ENCODE measurements around the gene LIX1L.

LIX1L gene

DNA sequence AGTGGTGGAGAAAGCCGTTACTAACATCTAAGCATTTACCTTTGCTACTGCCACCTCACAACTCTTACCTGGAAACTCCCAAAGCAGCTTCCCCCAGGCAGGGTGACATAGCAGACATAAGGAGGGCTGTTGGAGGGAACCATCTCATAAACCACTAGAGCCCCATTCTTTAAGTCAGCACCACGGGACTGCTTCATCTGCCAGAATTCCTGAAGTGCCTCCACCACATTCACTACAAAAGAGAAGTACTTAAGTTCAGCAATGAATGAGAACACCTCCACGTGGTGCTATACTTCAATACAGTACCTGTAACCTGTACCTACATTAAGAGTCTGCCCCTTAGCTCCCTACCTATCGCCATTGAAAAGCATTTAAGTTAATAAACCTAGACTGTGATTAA lies 10.3 kb downstream of the LIX1L start:
- DNase-seq (ENCODE audit: insufficient read length, low spot score) (no peak), FAIRE-seq (no peak)
- TF ChIP-seq, protein P1, sequence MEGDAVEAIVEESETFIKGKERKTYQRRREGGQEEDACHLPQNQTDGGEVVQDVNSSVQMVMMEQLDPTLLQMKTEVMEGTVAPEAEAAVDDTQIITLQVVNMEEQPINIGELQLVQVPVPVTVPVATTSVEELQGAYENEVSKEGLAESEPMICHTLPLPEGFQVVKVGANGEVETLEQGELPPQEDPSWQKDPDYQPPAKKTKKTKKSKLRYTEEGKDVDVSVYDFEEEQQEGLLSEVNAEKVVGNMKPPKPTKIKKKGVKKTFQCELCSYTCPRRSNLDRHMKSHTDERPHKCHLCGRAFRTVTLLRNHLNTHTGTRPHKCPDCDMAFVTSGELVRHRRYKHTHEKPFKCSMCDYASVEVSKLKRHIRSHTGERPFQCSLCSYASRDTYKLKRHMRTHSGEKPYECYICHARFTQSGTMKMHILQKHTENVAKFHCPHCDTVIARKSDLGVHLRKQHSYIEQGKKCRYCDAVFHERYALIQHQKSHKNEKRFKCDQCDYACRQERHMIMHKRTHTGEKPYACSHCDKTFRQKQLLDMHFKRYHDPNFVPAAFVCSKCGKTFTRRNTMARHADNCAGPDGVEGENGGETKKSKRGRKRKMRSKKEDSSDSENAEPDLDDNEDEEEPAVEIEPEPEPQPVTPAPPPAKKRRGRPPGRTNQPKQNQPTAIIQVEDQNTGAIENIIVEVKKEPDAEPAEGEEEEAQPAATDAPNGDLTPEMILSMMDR (IDR thresholded peaks at IDR 0.05; ENCODE audit: insufficient read depth, missing control alignments): no peak

DNA sequence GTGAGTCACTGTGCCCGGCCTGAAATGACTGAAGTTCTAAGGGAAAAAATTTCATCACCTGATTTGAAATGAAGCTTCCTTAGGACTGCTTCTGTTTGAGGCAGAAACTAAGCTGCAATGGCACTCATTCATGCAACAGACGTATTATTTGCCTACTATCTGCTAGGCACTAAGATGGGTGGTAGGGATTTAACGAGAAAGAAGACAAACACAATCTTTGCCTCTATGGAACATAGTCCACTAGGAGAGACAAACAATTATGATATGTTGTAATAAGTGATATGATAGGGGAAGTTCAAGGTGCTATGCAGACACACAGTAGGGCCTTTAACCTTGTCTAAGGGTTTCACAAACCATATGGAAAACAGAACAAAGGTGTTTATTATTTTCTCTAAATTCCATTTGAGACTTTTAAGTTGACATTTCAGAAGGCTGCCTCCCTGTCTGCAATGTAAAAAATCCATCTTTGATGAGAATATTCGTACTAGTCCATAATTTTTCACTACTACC lies 11.3 kb downstream of the LIX1L start:
- no peak for DNase-seq (ENCODE audit: insufficient read length, low spot score)
- no peak for FAIRE-seq
- TF ChIP-seq, protein P1 (IDR thresholded peaks at IDR 0.05; ENCODE audit: insufficient read depth, missing control alignments): no peak

DNA sequence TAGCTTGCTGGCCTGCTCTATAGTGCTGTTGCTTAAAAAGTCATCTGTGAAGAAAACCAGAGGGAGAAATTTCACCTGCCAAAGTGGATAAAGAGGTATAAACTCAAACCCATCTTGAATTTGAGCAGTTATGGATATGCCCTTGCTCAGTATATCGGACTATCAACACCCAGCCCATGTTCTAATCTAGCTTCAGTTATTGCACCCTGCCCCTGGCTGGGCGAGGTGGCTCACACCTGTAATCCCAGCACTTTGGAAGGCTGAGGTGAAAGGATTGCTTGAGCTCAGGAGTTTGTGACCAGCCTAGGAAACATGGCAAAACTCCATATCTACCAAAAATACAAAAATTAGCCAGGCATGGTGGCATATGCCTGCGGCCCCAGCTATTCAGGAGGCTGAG lies 13.3 kb downstream of the LIX1L start:
- FAIRE-seq (no peak), DNase-seq (ENCODE audit: insufficient read length, low spot score) (no peak)
- TF ChIP-seq, protein P1 (IDR thresholded peaks at IDR 0.05; ENCODE audit: insufficient read depth, missing control alignments): no peak

DNA sequence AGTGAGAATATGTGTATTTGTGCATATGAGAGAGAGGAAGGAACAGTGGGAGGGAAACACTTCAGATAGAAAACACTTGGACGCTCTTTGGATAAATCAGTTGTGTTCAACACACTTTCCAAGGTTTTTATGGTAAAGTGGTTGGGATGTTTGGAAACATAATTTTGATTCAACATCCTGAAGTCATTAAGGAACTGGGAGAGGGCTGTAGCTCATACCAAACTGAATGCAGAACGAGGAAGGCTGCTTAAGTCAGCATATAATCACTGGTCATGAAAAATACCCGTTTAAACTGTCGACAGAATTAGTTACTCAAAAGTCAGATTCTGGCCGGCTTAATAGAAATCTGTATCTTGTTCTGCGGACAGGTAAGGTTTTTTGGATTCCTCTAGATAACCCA lies 14.9 kb downstream of the LIX1L start:
- TF ChIP-seq, protein P1 (IDR thresholded peaks at IDR 0.05; ENCODE audit: insufficient read depth, missing control alignments): no peak
- FAIRE-seq (no peak), DNase-seq (ENCODE audit: insufficient read length, low spot score) (no peak)

DNA sequence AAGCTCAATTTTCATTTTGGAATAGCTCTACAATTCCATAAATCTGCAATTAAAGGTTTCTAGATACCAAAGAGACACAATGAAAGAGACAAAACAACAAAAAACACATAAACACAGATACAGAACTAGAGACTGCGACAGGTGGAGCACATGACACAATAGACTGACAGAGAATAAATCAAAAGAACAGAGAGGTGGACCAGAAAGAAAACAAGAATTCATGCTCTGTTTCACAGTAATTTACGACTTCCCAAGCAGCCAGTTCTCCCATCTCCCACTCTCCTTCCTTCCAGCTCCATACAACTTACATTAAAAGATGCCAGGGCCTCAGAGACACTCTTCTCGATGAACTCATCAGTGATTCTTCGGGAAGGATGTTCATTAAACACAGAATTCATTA lies 15.4 kb downstream of the LIX1L start:
- TF ChIP-seq, protein P1 (IDR thresholded peaks at IDR 0.05; ENCODE audit: insufficient read depth, missing control alignments): no peak
- FAIRE-seq (no peak), DNase-seq (ENCODE audit: insufficient read length, low spot score) (no peak)

DNA sequence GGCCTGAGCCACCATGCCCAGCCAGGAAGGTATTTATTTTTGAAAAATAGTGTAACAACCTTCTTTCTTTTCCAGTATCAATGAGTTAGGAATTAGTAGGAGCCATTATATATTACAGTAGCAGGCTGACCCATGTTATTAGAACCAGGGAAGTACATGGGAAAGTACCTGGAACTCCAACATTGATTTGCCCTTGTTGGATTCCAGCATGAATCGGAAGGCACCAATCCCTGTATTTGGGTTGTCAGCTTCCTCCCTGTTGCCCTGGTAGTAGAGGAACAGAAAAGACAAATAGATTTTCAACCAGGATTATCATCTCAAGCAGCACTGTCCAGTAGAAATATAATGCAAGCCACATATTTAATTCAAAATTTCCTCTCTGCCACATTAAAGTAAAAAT lies 20.4 kb downstream of the LIX1L start:
- no peak for FAIRE-seq
- TF ChIP-seq, protein P1 (IDR thresholded peaks at IDR 0.05; ENCODE audit: insufficient read depth, missing control alignments): no peak
- DNase-seq (ENCODE audit: insufficient read length, low spot score): no peak

DNA sequence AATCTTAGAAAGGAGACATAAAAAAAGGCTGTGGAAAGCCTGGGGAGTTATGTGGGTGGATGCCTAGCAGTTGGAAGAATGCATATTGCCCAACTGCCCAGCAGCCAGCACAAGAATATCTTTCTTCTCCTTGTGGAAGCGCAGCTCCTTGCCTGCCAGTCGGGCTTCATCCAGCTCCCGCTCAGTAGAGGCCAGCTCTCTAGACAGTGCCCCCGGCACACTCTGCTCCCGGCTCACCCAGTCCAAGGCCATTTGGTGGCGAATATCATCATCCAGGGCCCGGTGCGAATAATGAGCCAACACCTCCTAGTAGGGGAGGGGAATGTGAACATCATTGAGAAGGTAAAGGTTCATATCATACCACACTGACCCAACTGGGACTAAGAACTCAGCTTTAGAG lies 21.6 kb downstream of the LIX1L start:
- TF ChIP-seq, protein P1 (IDR thresholded peaks at IDR 0.05; ENCODE audit: insufficient read depth, missing control alignments): no peak
- DNase-seq (ENCODE audit: insufficient read length, low spot score) (no peak), FAIRE-seq (no peak)
